Stimulated activated CD8-positive, alpha-beta memory T cell treated with anti-CD3 and anti-CD28 coated beads, Interleukin-2, amount 100 ng/mL, for 48 hours (primary cell): ENCODE results near the gene GBP3.
"Not testable (repeated sequence)": the region's sequence is repeated elsewhere in the genome, so short reads cannot be mapped to it uniquely, and the experiment has no call there.

Experiments
- DNase-seq, 2 donors: peaks; one replicate each; pipeline ENCODE4 v3.0.0-alpha.2; 2020; ENCODE audit warnings: low read depth in 2 of 2

The GBP3 gene

DNA sequence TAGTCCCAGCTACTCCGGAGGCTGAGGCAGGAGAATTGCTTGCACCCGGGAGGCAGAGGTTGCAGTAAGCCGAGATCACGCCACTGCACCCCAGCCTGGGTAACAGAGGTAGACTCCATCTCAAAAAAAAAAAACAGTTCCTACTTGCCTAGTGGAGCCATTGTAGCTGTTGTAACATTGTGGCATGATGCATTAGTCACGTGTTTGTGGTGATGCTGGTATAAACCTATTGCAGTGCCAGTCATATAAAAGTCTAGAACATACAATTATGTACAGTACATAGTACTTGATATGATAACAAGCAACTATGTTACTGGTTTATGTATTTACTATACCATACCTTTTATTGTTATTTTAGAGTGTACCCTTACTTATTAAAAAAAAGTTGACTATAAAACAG is 46.4 kb downstream of the GBP3 start:
- no peak for DNase-seq

DNA sequence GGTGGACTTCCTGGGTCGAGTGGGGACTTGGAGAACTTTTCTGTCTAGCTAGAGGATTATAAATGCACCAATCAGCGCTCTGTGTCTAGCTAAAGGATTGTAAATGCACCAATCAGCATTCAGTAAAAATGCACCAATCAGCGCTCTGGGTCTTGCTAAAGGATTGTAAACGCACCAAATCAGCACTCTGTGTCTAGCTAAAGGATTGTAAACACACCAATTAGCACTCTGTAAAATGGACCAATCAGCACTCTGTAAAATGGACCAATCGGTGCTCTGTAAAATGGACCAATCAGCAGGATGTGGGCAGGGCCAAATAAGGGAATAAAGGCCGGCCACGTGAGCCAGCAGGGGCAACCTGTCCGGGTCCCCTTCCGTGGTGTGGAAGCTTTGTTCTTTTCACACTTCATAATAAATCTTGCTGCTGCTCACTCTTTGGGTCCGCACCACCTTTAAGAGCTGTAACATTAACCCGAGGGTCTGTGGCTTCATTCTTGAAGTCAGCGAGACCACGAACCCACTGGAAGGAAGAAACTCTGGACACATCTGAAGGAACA is 48.0 kb downstream of the GBP3 start:
- not testable (repeated sequence) for DNase-seq

DNA sequence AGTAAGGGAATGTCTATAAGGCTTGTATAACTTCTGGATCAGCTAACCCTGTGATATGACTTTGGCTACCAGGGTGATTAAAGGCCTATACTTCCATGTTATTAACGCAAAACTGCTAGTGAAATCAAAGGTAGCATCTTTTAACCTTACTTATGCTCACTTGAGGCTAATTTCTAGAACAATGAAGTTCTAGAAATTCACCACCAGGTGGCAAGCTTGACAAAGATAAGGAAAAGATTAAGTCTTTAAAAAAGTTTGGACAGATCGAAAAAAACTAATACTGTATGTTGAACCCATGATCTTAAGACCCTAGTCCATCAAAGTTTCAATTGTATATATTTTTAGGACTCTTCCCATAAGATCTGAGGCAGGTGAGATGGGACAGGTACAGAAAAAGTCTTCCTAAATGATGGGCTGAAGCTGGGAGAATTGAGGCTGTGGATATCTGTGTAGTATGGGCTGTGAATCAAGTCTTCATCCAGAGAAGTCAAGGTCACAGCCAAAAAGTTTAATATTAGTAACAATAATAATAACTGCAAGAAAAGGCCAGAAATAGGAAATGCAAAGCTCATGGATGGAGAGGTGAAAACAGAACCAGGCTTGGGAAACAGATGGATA is 49.0 kb downstream of the GBP3 start:
- no peak for DNase-seq

DNA sequence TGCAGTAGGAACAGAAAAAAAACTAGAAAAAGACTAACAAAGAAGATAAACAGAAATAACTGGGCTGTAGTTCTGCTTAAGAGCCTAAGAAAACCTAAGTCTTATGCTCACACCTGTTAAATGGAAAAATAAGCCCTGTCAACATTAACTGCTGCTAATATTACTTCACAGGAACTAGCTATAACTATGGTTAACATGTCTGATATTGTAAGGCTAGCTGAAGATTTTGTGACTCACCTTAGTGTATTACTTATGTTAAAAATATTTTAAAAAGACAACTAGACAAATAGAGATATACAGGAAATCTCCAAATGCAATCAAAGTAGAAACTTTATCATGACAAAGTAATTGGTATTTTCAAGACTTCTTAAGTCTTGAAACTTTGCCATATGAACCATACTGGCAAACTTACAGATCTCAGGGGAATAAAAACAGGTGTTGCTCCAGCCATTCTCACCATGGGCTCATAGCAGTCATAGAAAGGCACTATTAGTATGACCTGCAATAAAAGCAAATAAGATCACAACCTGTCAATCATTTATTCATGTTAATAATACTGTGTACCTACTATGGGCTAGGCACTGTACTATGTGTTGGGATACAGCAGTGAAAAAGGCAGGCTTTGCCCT is 60.9 kb downstream of the GBP3 start:
- DNase-seq: no peak

- no peak for DNase-seq
These were observed 61.6 kb downstream of the GBP3 start for GRCh38 chr1:88961081-88961480.
